ENCODE data around the gene EPX.

Gene EPX

DNA sequence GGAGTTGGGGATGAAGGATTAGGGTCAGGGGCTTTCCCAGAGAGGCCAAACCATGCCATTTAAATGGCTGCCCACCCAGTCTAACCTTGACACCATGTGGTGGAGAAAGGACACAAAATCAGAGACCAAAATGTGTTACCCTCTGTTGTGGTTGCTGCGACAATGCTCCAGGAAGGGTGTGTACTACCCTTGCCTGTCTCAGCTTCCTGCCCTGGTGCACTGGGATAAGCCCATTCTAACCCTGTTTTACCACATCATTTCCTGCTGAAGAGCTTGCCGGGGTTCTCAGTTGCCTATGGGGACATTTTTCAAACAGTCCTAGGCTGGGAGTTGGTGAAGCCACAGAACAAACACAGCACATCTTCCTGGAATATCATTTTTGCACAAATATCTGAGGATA is 39.5 kb upstream of the EPX start:
- TF ChIP-seq TCF12 (IDR thresholded peaks at IDR 0.05; ENCODE audit: low read depth) (no peak), ZBTB7A (IDR thresholded peaks at IDR 0.05; ENCODE audit: low read depth) (no peak), TEAD4 (IDR thresholded peaks at IDR 0.05) (no peak), FOXM1 (IDR thresholded peaks at IDR 0.05; ENCODE audit: borderline replicate concordance, low read depth) (no peak), YY1 (IDR thresholded peaks at IDR 0.05; ENCODE audit: low read depth) (no peak), CEBPB (IDR thresholded peaks at IDR 0.05) (no peak), RAD21 (IDR thresholded peaks at IDR 0.05; ENCODE audit: low read depth) (no peak), NFIC (IDR thresholded peaks at IDR 0.05) (no peak), EGR1 (IDR thresholded peaks at IDR 0.05) (no peak), CREB1 (IDR thresholded peaks at IDR 0.05; ENCODE audit: low read depth) (no peak), EP300 (IDR thresholded peaks at IDR 0.05; ENCODE audit: borderline replicate concordance) (no peak), TAF1 (IDR thresholded peaks at IDR 0.05; ENCODE audit: low read depth) (no peak)
- TF ChIP-seq, protein P1, sequence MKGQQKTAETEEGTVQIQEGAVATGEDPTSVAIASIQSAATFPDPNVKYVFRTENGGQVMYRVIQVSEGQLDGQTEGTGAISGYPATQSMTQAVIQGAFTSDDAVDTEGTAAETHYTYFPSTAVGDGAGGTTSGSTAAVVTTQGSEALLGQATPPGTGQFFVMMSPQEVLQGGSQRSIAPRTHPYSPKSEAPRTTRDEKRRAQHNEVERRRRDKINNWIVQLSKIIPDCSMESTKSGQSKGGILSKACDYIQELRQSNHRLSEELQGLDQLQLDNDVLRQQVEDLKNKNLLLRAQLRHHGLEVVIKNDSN (IDR thresholded peaks at IDR 0.05) = no peak
- TF ChIP-seq, protein P2, sequence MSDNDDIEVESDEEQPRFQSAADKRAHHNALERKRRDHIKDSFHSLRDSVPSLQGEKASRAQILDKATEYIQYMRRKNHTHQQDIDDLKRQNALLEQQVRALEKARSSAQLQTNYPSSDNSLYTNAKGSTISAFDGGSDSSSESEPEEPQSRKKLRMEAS (IDR thresholded peaks at IDR 0.05) = no peak
- TF ChIP-seq, protein P3, sequence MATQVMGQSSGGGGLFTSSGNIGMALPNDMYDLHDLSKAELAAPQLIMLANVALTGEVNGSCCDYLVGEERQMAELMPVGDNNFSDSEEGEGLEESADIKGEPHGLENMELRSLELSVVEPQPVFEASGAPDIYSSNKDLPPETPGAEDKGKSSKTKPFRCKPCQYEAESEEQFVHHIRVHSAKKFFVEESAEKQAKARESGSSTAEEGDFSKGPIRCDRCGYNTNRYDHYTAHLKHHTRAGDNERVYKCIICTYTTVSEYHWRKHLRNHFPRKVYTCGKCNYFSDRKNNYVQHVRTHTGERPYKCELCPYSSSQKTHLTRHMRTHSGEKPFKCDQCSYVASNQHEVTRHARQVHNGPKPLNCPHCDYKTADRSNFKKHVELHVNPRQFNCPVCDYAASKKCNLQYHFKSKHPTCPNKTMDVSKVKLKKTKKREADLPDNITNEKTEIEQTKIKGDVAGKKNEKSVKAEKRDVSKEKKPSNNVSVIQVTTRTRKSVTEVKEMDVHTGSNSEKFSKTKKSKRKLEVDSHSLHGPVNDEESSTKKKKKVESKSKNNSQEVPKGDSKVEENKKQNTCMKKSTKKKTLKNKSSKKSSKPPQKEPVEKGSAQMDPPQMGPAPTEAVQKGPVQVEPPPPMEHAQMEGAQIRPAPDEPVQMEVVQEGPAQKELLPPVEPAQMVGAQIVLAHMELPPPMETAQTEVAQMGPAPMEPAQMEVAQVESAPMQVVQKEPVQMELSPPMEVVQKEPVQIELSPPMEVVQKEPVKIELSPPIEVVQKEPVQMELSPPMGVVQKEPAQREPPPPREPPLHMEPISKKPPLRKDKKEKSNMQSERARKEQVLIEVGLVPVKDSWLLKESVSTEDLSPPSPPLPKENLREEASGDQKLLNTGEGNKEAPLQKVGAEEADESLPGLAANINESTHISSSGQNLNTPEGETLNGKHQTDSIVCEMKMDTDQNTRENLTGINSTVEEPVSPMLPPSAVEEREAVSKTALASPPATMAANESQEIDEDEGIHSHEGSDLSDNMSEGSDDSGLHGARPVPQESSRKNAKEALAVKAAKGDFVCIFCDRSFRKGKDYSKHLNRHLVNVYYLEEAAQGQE (IDR thresholded peaks at IDR 0.05; ENCODE audit: low read depth) = no peak

DNA sequence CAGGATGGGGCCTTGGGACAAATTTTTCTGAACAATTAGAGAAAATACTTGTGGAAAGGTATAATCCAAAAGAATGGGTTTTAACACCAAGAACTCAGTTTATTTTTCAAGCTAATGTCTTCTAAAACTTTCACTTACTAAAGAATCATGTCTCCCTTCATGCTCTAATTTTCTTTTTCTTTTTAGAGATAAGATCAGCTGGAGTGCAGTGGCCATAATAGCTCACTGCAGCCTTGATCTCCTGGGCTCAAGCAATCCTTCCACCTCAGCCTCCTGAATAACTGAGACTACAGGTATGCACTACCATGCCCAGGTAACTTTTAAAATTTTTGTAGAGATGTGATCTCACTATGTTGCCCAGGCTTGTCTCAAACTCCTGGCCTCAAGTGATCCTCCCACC is 38.9 kb upstream of the EPX start:
- TF ChIP-seq YY1 (IDR thresholded peaks at IDR 0.05; ENCODE audit: low read depth) (no peak), TAF1 (IDR thresholded peaks at IDR 0.05; ENCODE audit: low read depth) (no peak), CEBPB (IDR thresholded peaks at IDR 0.05) (no peak), EGR1 (IDR thresholded peaks at IDR 0.05) (no peak), FOXM1 (IDR thresholded peaks at IDR 0.05; ENCODE audit: borderline replicate concordance, low read depth) (no peak), RAD21 (IDR thresholded peaks at IDR 0.05; ENCODE audit: low read depth) (no peak), EP300 (IDR thresholded peaks at IDR 0.05; ENCODE audit: borderline replicate concordance) (no peak), TEAD4 (IDR thresholded peaks at IDR 0.05) (no peak), TCF12 (IDR thresholded peaks at IDR 0.05; ENCODE audit: low read depth) (no peak), CREB1 (IDR thresholded peaks at IDR 0.05; ENCODE audit: low read depth) (no peak), NFIC (IDR thresholded peaks at IDR 0.05) (no peak), ZBTB7A (IDR thresholded peaks at IDR 0.05; ENCODE audit: low read depth) (no peak)
- TF ChIP-seq, protein P3 (IDR thresholded peaks at IDR 0.05; ENCODE audit: low read depth) = no peak
- TF ChIP-seq, protein P2 (IDR thresholded peaks at IDR 0.05) = no peak
- TF ChIP-seq, protein P1 (IDR thresholded peaks at IDR 0.05) = no peak

DNA sequence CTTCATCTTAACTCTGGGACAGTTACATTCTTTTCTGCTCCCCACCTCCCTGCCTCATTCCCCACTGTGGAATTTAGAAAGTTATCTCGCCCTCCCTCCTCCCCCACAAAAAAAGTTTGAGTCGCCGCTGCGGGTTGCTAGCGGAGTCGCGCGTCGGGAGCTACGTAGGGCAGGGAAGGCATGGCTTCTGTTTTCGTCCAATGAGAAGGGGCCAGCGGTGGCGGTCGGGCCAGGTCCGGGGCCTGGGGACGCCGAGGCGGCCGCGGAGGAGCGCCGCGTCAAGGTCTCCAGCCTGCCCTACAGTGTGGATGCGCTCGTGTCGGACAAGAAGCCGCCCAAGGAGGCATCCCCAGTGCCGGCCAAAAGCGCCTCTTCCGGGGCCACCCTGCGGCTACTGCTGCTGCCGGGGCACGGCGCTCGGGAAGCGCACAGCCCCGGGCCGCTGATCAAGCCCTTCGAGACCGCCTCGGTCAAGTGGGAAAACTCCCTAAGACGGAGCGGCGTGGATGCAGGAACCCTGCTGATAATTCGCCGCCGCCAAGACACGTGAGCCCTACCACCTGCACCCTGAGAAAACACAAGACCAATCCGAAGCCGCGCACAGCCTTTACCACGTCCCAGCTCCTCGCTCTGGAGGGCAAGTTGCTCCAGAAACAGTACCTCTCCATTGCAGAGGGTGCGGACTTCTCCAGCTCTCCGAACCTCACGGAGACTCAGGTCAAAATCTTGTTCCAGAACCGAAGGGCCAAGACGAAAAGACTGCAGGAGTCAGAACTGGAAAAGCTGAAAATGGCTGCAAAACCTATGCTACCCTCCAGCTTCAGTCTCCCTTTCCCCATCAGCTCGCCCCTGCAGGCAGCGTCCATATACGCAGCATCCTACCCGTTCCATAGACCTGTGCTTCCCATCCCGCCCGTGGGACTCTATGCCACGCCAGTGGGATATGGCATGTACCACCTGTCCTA is 35.4 kb upstream of the EPX start:
- TF ChIP-seq CREB1 (IDR thresholded peaks at IDR 0.05; ENCODE audit: low read depth) (no peak), TEAD4 (IDR thresholded peaks at IDR 0.05) (no peak), NFIC (IDR thresholded peaks at IDR 0.05) (no peak), EP300 (IDR thresholded peaks at IDR 0.05; ENCODE audit: borderline replicate concordance) (no peak), TAF1 (IDR thresholded peaks at IDR 0.05; ENCODE audit: low read depth) (no peak), RAD21 (IDR thresholded peaks at IDR 0.05; ENCODE audit: low read depth) (no peak), ZBTB7A (IDR thresholded peaks at IDR 0.05; ENCODE audit: low read depth) (no peak), FOXM1 (IDR thresholded peaks at IDR 0.05; ENCODE audit: borderline replicate concordance, low read depth) (no peak), CEBPB (IDR thresholded peaks at IDR 0.05) (no peak), YY1 (IDR thresholded peaks at IDR 0.05; ENCODE audit: low read depth) (no peak), EGR1 (IDR thresholded peaks at IDR 0.05) (no peak), TCF12 (IDR thresholded peaks at IDR 0.05; ENCODE audit: low read depth) (no peak)
- TF ChIP-seq, protein P3 (IDR thresholded peaks at IDR 0.05; ENCODE audit: low read depth) = no peak
- TF ChIP-seq, protein P1 (IDR thresholded peaks at IDR 0.05) = no peak
- TF ChIP-seq, protein P2 (IDR thresholded peaks at IDR 0.05) = no peak

Data from Ishikawa (cell line).